GM19467 (cell line): Measurements from ENCODE around the gene RSAD1.

Experiments used
- ATAC-seq: cut with Tn5 transposase; IDR thresholded peaks from one replicate; pipeline ENCODE4 v1.9.1; 2021; ENCODE audit warnings: mild to moderate bottlenecking, moderate library complexity; ENCODE audit not compliant: unreplicated experiment

The RSAD1 gene

DNA sequence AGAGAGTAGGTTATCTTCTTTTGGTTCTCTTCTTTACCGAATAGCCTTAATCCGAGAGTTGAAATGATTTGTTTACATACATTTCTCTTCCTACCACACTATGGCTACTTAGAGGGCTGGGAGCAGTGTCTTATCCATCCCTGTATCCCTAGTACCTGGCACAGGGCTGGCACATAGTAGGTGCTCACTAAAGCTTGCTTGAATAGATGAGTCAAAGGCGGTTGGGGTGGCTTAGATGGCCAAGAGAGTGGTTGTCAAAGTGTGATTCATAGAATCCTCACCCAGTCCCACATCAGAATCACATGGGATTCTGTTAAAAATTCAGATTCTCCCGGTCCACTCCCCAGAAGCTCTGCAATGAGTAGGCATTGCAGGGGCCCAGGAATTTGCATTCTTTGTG lies 21.0 kb upstream of the RSAD1 start:
- no peak for ATAC-seq

DNA sequence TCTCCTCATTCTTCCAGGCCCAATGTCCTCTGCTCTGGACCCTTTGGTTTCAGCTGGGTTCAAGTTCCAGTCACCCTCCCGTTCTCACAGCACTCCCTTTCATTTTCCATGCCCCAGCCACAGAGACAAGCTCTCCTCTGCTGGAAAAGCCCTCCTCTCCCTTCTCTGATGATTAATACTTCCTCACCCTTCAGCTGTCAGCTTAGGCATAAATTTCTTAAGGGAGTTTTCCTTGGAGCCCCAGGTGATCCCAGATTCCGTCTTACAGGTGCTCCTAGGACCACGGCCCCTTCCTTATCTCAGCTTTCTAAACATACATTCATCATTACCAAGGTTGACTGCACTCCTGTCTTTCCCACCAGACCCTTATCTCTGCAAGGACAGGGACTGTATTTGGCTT lies 20.4 kb upstream of the RSAD1 start:
- ATAC-seq: no peak

DNA sequence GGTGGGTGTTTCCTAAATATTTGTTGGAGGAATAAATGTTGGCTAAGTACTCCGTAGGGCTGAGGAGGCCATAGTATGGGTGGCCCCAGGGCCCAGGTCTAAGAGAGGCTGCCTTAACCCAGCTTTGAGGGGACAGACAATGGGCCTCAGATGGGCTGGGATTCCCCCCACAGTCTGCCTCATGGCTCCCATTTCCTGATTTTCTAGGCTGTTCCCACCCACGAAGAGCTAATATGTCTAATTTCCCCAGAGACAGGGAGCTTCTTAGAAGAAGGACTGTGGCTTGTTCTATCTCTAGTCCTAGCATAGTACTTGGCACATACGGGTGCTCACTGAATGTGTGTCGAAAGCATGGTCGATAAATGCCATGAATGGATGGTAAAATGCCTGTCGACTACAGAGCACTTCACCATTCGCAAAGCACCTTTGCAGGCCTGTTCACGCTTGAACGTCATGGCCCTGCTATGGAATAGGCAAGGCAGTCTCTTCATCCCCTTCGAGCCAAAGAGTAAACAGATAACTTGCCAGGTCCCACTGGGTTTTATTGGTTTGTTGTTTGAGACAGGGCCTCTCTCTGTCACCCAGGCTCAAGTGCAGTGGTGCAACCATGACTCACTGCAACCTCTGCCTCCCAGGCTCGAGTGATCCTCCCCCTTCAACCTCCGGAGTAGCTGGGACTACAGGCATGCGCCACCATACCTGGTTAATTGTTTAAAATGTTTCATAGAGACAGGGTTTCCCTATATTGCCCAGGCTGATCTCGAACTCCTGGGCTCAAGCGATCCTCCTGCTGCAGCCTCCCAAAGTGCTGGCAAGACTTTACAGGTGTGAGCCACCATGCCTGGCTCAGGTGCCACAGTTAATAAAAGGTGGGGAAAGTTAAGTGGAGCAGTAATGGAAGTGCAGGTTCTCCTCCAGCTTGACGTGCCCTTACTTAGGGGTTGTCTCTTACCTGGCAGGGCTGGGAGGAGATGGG lies 19.7 kb upstream of the RSAD1 start:
- no peak for ATAC-seq

DNA sequence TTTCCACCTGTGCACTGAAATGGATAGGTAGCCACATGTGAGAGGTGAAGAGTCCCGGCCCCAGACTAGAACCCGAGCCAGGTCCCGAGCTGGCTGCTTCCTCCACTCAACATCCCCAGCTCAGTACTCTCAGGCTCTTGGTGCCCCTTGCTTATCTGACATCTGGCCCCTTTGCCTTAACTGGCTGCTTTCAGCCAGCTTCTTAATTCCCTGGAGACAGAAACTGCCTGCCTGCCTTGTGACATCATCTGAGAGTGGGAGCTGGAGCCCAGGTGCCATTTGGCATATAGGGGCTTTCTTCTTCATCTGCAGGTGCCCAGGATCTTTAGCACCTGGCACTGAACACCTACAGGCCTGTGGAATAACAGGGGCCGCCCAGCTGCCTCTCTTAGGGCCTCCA lies 18.9 kb upstream of the RSAD1 start:
- no peak for ATAC-seq

DNA sequence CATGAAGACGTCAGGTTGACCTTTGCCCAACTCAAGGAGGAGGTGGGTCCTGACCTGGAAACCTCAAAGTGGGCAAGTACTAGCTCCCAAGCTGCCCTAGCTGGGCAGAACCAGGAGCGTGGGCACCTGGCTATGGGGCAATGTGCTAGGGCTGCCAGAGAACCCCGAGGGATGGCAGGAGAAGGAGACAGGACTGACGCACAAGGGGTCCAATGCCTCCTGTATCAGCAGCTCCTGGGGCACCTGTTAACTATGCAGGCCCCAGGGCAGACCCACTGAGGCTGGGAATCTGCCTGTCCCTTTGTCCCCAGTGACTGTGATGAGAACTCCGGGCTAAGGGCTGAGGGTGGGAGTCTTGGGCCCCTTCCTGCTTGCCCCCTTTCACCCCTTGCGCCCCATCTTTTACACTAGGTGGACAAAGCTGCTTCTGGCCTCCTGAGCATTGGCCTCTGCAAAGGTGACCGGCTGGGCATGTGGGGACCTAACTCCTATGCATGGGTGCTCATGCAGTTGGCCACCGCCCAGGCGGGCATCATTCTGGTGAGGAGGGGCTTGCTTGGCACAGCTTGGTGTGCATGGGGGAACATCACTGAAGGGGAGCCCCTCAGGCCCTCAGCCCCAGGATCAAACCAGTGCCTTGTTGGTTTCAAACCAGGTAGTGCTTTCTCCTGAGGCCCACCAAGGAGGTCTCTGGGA lies 17.7 kb upstream of the RSAD1 start:
- no peak for ATAC-seq

DNA sequence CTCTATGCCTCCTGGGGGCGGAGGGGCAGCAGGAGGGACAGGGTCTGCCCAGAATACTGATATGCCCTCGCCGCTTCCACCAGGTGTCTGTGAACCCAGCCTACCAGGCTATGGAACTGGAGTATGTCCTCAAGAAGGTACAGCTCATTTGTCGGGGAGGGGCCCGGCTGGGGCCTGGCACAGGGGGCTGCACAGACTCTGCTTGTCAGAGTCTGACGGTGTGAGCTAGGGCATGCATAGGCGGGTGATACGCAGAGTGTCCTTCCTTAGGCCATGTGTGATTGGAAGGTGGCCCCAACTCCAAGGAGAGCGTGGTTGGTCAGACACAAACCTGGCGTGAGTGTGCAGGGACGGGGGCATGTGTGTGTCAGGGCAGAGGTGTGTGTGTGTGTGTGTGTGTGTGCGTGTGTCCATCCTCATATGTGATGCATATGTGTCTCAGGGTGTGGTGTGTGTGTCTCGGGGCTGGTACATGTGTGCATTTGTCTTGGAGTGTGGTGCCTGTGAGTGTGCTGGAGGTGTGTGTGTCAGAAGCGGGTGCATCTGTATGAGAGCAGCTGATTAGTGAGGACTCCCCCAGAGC lies 17.0 kb upstream of the RSAD1 start:
- ATAC-seq: no peak

DNA sequence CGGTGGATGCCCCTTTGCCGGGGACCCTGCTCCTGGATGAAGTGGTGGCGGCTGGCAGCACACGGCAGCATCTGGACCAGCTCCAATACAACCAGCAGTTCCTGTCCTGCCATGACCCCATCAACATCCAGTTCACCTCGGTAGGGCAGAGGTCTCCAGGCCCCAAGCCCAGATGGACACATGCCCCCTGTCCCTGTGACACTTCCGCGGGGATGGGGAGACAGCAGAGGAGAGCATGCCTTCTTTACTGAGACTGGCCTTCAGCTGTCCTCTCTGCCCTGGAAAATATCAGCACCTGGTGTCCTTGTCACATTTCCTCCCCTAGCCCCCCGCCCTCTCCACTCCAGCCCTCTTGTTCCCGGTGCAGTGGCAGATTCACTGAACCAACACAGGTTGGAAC lies 16.2 kb upstream of the RSAD1 start:
- ATAC-seq: no peak

DNA sequence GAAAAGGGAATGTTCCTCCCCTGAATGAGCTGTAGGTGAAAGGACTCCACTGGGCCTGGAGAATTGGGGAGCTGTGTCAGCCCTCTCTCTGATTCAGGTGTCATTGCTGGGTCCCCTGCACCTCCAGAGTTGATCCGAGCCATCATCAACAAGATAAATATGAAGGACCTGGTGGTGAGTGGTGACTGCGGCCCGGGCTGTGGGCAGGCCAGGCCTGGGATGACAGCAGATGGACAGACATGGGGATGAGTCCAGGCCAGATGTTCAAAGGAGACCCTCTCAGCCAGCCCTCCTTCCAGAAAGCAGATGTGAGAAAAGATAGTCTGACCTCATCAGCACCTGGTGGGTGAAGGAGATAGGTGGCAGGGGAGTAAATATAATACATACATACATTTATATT lies 14.5 kb upstream of the RSAD1 start:
- ATAC-seq: no peak

DNA sequence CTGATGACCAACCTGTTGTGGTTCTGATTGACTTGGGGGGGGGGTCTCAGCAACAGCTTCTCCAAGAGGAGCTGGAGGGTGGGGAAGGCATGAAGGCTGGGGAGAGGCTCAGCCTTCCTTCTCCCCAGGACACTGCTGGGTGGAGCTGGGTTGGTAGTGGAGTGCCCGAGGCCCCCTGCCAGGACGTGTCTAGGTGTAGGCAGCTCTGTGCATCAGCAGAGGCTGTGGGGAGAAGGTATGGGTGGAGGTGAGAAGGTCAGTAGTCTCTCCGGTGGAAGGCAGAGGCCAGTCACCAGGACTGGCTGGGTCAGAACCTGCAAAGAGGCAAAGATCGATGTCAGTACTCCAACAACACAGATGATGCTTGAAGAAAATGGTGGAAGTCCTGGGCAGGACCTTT lies 13.9 kb upstream of the RSAD1 start:
- no peak for ATAC-seq

DNA sequence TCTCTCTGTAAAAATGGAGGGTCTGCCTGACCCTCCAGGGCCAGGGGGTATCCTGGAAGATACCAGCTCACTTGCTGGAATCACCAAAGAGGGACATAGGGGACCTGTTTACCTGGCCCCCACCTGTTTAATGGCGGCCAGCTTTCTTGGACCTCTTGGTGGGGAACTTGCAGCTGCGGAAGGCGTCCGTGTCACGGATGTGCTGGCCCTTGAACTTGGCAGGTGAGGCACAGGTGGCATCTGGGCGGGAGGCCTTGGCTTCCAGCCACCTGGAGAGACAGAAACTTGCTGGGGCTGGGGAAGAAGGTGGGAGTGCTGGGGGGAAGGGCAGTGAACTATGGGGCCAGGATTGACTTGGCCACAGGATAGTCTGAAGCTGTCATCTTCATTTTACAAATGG lies 13.5 kb upstream of the RSAD1 start:
- no peak for ATAC-seq

DNA sequence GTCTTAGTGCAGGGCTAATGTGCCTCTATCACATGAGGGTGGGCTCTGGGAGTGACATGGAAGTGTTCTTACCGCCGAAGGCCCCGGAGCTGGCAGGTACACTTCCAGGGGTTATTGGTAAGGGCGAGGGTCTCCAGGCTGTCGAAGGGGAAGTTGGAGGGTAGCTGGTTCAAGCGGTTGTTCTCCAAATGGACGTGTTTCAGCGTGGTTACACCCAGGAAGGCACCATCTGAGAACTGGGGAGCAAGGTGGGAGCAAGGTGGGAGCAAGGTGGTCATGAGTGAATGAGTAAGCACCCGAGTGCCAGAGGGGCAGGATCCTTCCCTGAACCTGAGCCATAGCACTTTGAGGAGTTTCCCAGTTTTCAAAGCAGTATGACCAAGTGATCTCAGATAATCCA lies 13.0 kb upstream of the RSAD1 start:
- no peak for ATAC-seq

DNA sequence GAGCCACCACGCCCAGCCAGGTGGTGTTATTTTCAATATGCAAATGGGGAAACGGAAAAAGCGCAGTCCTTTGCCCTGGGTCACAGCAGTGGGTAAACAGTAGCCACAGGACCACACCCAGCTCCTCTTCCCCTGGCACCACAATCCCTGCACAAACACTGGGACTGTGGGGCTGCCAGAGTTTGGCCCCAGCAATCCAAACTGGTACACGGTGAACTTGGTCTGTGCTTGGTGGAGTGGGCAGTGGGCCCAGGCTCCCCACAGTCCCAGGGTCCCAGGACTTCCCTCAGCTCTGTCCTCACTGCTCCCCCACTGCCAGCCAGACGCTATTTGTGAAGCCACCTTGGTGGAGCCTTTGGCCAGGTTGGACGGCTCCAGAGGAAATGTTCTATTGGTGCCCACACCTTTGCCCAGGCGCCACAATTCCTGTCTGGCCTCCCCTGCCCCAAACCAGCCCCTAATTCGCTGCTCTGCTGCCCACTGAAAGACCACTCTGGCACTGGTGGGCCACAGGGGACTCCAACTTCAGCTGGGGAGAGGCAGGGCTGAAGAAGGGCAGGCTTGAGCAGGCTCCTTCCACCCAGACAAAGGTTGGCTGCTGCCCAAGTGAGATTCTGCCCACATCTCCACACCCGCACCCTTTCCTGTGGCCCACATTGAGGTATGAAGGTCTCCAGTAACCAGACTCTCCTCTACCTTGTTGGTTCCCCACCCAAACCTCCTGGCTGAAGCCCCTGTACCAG lies 12.1 kb upstream of the RSAD1 start:
- no peak for ATAC-seq

DNA sequence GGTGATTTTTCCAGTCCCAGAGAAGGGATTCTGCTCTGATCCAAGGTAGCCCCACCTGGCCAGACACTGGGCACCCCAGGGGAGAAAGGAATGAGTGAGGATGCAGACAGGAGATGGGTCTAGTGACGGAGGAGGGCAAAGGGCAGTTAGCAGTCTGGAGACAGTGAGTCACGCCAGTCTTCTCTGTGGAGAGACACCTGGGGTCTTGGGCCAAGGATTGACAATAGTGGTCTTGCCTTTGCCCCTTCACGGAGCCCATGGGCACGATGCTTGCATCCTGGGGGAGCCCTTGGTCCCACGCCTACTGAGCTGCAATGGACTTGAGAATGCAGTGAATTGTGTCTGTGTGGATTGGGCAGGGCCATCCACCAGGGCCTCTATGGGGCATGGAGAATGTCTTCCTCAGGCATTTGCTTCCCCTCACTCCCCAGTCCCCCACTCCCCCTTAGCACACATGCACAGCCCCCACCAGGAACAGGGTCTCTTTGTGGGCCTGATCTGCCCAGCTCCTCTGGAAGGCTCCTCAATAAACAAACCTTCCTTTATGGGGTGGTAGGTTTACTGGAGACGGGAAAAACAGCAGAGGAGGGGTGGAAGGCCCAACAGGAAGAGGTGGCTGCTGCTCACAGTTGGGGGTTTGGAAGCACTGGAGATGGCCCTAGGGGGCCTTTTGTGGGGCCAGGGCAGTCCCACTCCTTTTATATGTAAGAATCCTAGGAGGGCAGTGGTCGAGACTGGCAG lies 11.4 kb upstream of the RSAD1 start:
- ATAC-seq: no peak

DNA sequence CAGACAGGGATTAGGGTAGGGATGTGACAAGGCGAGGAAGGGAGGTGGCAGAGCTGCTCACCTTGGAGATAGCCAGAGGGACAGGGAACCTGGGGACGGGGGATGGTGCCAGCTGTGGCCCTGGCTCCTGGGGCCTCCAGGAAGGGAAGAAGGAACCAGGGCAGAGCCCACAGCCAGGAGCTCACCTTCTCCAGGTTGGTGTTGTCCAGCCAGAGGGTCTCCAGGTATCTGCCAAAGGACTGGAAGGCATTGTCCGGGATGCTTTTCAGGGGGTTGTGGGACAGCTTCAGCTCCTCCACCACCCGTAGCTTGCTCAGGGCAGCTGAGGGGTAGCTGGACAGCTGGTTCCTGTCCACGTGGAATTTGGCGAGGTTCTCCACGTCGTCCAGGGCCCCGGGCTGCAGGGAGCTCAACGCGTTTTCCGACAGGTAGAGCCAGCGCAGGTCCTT lies 10.8 kb upstream of the RSAD1 start:
- no peak for ATAC-seq

DNA sequence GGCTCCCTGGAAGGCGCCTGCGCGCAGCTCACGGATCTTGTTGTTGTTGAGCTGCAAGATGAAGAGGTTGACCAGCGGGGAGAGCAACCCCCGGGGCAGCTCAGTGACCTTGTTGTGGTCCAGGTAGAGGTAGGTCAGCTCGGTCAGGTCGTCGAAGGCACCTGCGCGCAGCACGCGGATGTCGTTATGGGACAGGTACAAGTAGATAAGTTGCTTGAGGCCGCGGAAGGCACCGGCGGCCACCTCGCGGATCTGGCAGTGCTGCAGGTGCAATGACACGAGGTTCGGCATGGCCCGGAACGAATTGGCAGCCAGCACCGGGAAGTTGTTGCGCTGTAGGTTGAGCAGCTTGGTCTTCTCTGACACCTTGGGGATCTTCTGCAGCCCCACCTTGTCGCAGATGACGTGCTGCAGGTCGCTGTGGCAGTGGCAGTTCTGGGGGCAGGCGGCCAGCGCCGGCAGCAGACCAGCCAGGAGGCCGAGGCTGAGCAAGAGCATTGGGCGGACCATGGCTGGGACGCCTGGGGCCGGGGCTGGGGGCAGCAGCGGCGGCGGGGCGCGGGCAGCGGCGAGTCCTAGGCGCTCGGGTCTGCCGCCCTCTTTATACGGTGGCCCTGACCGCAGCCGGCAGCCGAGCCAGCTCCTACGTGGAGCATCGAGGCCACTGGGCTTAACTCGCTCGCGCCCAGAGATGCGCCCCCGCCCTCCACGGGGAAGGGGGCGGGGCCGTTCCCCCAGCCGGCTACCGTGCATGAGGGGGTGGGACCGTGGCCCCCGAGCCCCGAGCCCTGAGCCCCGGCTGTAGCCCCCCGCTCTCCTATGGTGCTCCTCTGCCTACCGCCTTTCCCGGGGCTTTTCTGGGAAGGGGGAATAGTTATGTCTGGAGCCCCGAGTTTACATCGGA lies 10.1 kb upstream of the RSAD1 start, which contains the start of gene CHAD:
TSS of gene CHAD (minus strand) at position 577 of the 904 bp plus-strand sequence. CDS start at position 510, 67 bp downstream.
- no peak for ATAC-seq

DNA sequence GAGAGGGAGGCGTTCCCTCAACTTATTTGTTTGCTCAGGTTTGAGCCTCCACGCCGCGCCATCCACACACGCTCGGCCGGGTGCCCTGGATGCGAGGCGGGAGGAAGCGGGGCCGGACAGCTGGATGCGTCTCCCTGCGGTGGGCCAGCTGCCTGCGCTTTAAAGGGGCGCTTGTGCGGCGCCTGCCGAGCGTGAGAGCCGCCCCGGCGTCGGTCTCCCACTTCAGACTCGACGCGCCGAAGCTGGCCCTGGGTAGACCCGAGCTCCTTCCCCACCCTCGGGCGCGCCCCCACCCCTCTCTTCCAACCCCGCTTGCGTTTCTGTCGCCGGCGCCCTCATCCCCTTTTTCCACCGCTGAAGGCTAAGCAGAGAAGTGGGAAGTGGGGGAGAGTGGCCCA lies 9.5 kb upstream of the RSAD1 start:
- no peak for ATAC-seq

DNA sequence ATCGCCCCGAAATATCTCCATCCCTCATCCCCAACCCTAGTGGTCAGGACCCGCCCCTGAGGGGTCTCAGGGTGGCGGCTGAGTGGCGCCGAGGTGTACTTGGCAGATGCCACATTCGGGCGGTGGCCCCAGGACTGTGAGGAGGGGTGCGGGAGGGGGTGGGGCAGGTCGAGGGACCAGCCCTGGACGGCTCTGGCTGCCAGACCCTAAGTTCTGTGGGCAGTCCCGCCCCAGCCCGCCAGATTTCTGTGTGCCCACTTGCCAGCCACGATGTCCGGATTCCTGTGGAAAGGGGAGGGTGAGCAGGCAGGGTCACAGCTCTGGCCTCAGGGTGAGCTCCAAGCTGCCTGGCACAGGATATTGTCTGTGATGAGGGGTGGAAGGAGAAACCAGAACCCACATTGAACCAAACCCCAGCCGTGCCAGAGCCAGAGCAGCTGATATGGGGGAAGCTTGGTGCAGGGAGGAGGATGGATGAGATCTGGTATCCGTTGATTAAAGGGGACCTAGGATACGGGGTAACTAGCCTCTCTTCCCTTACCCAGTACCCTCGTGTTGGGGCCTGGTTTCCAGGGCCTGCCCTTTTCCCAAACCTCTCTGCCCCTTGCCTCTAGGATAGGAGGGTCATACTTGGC lies 8.9 kb upstream of the RSAD1 start:
- ATAC-seq: no peak

DNA sequence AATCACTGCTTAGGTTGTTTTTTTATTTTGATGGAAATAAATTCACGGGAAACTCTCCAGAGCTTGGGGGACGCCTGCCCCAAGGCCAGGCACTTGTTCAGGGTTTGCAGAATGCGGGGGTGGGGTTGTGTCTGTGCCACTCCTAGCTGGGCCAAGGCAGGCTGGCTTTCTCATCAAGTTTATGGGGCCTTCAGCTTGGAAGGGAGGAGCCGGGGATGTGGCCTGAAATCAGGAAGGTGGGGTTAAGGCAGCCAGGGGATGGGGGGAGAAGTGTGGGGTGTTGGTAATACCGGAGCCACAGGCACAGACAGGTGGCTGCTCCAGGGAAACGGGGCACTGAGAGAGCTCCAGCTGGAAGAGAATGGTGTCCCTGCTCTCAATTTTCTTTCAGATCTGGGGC lies 8.2 kb upstream of the RSAD1 start:
- no peak for ATAC-seq
